ENCODE measurements around the gene GMEB2.
"Not testable (repeated sequence)": the region's sequence is repeated elsewhere in the genome, so short reads cannot be mapped to it uniquely, and the experiment has no call there.

The GMEB2 gene

GRCh38 chr20:63626424-63627128 lies at the start of gene GMEB2:
Gene GMEB2, minus strand, starts transcription at chr20:63627101. Its CDS starts 7,704 bp downstream, at chr20:63619397.
- peak; percentile 84 for DNase-seq

- no peak for DNase-seq
Observed at GRCh38 chr20:63675681-63676368, 48.9 kb upstream of the GMEB2 start.

- DNase-seq, result no peak
Observed at GRCh38 chr20:63673951-63674350, 47.0 kb upstream of the GMEB2 start.

- no peak for DNase-seq
Observed at GRCh38 chr20:63672666-63673065, 45.8 kb upstream of the GMEB2 start.

- DNase-seq, result not testable (repeated sequence)
Observed at GRCh38 chr20:63671695-63672094, 44.8 kb upstream of the GMEB2 start.

- DNase-seq, result no peak
Observed at GRCh38 chr20:63668351-63668750, 41.5 kb upstream of the GMEB2 start.

- no peak for DNase-seq
Observed at GRCh38 chr20:63667858-63668257, 41.0 kb upstream of the GMEB2 start.

GRCh38 chr20:63665708-63666107 lies 38.8 kb upstream of the GMEB2 start:
- no peak for DNase-seq

- DNase-seq, result no peak
Observed at GRCh38 chr20:63664861-63665594, 38.1 kb upstream of the GMEB2 start.

GRCh38 chr20:63664143-63664851 lies 37.4 kb upstream of the GMEB2 start:
- DNase-seq, result no peak

GRCh38 chr20:63663332-63664066 lies 36.6 kb upstream of the GMEB2 start:
- DNase-seq, result no peak

- no peak for DNase-seq
Observed at GRCh38 chr20:63662813-63663189, 35.9 kb upstream of the GMEB2 start.

- no peak for DNase-seq
Observed at GRCh38 chr20:63661959-63662812, 35.3 kb upstream of the GMEB2 start.

GRCh38 chr20:63661108-63661507 lies 34.2 kb upstream of the GMEB2 start:
- no peak for DNase-seq

- DNase-seq, result no peak
Observed at GRCh38 chr20:63660622-63661021, 33.7 kb upstream of the GMEB2 start.

GRCh38 chr20:63660174-63660573 lies 33.3 kb upstream of the GMEB2 start:
- DNase-seq, result not testable (repeated sequence)

GRCh38 chr20:63659370-63659769 lies 32.5 kb upstream of the GMEB2 start:
- DNase-seq, result no peak

- DNase-seq, result no peak
Observed at GRCh38 chr20:63658749-63659187, 31.9 kb upstream of the GMEB2 start.

GRCh38 chr20:63657937-63658748 lies 31.2 kb upstream of the GMEB2 start, which contains the start of gene RTEL1:
Gene RTEL1, plus strand, starts transcription at chr20:63658312. Its CDS starts 1,091 bp downstream, at chr20:63659403.
- peak; percentile 91 for DNase-seq

- no peak for DNase-seq
Observed at GRCh38 chr20:63657260-63657936, 30.5 kb upstream of the GMEB2 start.
